ENCODE results near the gene SLC50A1.

Gene SLC50A1

DNA sequence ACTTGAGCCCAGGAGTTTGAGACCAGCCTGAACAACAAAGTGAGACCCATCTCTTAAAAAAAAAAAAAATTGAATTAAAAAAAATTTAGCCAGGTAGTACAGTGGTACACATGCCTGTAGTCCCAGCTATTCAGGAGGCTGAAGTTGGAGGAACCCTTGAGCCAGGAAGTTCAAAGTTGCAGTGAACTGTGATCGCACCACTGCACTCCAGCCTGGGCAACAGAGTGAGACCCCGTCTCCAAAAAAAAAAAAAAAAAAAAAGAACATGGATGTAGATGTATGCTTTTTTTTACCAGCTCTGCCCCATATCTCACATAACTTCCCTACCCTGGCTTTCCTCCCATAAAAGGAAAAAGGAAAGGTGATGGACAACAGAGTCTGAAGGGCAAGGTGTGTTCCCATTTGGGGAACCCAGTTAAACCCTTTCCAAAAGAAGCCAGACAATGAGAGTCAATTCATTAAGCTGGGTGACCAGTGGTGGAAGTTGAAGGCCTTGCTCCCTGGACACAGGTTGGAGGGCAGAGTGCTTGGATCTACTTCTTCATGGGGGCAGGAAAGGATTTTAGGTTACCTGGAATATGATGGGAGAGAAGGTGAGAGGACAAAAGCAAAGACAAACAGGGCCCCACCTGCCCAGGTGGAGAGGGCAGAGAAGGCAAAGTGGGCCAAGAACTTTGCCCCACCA, 34.6 kb downstream of the SLC50A1 start:
- DNase-seq (ENCODE audit: low read depth, low spot score), result no peak

DNA sequence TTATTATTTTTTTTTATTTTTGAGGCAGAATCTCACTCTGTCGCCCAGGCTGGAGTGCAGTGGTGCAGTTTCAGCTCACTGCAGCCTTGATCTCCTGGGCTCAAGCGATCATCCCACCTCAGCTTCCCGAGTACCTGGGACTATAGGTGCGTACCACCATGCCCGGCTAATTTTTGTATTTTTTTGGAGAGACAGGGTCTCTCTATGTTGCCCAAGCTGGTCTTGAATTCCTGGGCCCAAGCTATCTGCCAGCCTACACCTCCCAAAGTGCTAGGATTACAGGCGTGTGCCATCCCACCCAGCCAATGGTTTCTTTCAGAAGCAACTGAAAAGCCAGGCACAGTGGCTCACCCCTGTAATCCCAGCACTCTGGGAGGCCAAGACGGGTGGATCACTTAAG, 35.2 kb downstream of the SLC50A1 start:
- no peak for DNase-seq (ENCODE audit: low read depth, low spot score)

DNA sequence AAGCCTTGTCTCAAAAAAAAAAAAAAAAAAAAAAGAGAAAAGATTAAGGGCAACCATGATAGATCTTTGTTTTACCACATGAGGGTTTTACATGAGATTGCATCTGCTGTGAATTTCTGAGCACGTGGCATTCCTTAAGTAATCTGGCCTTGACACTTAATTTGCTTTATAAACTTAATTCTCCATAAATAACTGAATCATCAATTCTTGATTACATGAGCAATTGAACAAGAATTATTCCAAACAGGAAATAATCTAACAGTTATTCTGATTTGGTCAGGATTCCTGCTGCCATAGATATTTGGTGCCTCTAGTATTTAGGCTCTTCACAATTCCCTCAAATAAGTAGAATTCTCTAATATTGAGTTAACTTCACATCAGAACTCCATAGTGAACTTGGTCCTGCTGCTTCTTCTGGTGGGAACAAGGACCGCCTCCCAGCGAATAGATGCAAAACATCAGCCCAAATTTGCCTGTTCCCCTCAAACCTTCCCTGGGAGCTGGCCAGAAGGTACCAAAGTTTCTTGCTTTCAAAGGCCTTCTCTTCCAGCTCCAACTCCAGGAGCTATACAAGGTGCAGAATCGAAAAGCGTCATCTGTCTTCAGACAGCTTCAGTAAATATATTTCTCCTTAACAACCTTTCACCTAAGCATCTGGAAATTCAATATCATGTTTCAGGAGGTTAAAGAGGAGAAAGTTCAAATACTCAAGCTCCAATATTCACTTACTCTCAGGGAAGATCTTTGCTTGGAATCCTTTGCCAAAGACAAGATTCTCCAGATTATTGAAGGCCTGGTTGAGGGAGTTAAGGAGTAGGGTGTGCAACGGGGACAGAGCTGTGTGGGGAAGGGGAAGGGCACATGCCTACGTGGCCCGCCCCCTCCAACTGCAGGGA, 36.4 kb downstream of the SLC50A1 start:
- DNase-seq (ENCODE audit: low read depth, low spot score), result no peak

DNA sequence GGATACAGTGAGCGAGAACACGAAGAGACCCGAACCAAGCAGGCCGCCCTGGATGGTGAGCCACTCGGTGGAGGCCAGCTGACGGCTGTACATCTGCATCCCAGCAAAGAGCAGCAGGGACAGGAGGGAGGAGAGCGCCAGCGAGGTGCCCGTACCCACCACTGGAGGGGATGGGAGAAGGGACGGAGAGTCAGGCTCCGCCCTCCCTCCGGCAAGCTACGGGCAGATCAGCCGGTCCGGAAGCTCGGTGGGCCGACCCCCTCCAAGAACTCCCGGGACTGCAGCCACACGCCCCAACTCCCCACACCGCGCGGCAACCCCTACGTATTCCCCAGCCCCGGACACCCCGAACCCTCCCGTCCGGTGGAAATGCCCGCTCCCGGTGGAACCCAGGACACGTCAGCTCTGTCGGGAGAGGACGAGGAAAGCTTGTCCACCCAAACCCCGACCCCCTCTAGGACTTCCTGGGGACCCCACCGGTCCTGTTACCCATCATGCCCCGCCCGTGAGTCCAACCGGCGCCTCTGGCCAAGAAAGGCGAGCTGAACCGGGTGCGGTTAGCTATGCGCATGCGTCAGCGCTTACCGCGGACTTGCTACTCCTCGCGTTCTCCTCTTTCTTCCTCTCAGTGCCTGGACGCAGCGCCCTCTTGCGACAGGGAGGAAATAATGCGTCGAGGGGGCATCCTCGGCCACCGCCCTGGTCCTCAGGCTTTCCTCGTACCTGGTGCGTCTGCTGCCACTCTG, 37.3 kb downstream of the SLC50A1 start, which contains the start of gene KRTCAP2:
Gene KRTCAP2, minus strand, starts transcription at position 573 of the 746 bp plus-strand sequence. Its CDS starts 80 bp downstream, at position 493.
- DNase-seq (ENCODE audit: low read depth, low spot score), result peak; percentile 98

DNA sequence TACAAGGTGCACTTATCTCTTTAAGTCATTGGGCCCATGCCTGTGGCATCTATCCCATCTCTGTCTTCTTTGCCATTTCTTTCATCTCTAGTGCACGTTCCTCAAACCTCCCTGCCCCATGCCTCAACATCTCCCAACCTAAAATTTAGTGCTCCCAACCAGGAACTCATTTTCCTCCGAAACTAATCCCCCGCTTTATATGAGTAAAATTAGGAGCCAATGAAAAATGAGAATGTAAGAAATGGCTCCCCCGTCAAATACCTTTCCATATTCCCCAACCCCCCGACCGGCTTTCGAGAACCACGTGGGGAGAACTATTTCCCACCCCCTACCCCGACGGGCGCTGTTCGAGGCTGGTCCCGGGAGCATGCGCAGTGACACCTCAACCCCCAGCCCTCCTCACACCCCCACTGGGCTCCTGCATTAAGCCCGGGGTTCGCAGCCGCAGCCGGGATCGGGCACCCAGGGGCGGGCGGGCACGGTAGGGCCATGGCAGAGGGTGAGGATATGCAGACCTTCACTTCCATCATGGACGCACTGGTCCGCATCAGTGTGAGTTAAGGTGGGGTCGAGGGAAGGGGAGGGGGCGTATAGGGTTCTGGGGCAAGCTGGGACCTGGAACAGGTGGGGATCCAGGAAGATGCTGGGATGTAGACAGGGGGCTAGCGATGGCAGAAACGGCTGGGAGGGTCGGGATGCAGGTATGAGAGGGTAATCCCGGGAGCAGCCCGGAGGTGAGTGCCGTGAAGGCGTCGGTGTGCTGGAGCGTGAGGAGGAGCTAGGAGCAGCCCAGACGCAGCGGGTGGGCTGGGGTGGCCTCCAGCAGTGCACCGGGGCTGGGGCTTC, 38.0 kb downstream of the SLC50A1 start, which contains the start of gene TRIM46:
Gene TRIM46, plus strand, starts transcription at position 372 of the 846 bp plus-strand sequence. Its CDS starts 118 bp downstream, at position 490.
- peak; percentile 80 for DNase-seq (ENCODE audit: low read depth, low spot score)

DNA sequence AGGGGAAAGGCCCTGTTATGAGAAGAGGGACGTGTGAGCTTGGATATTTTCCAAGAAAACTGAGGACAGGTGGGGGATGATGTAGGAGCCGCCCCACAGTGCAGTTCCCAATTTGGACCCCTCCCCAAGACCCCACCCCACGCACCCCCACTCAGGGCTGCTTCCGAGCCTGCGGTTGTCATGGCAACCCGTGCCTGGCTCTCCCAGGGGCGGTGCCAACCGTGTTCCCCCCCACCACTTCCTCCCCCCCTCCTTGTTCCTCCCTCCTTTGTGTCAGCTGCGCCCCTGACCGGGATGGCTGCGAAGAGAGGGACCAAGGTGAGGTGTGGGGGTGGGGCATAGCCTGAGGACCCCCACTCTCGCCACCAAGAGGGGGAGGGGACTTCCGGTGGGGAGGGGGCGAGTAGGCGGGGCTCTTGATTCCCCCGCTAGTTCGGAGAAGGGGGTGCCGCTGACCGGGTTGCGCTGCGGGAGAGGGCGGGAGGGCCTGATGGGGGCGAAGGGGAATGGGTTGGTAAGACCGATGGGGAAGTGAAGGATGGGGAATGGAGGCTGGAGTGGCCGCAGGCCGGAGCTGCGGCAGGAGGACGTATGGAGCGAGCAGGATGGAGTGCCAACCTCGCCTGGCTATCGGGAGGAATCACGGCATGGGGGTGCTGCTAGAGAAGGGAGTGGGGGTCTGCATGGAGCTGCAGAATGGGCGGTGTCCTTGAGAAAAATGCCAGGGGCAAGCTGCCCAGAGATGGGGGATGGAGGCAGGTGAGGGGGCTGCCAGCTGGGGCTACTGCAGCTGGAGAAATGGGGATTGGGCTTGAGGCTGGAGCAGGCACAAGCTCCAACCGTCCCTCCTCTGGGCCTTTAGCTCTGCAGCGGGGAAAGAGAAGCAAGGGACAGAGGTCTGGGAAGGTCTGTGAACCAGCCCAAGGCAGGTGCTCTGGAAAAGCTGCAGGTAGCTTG, 39.0 kb downstream of the SLC50A1 start:
- peak; percentile 74 for DNase-seq (ENCODE audit: low read depth, low spot score)

DNA sequence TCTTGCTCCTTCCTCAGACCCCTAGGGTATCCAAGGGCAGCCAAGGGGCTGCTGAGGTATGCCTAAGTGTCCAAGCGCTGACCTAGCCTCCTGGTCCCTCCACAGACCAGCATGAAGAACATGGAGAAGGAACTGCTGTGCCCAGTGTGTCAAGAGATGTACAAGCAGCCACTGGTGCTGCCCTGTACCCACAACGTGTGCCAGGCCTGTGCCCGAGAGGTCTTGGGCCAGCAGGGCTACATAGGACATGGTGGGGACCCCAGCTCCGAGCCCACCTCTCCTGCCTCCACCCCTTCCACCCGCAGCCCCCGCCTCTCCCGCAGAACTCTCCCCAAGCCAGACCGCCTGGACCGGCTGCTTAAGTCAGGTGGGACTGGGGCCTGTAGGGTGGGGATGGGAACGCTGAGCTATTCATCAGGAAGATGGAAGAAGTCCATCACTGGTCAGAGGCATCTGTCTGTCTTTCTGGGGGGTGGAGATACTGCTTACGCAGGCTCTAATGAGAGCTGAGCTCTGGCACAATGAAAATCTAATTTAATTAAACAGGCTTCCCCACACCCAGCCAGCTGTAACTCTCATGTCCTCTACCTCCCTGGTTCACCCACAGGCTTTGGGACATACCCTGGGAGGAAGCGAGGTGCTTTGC, 39.8 kb downstream of the SLC50A1 start:
- DNase-seq (ENCODE audit: low read depth, low spot score), result no peak

DNA sequence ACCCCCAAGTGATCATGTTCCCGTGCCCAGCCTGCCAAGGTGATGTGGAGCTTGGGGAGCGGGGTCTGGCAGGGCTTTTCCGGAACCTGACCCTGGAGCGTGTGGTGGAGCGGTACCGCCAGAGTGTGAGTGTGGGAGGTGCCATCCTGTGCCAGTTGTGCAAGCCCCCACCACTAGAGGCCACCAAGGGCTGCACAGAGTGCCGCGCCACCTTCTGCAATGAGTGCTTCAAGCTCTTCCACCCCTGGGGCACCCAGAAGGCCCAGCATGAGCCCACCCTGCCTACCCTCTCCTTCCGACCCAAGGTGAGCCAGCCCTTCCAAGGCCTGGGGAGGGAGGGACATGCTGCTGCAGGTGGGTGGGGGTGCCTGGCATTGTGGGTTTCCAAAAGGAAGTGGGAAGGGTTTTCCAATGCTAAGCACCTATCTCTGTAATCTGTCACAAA, 40.3 kb downstream of the SLC50A1 start:
- peak; percentile 24 for DNase-seq (ENCODE audit: low read depth, low spot score)

DNA sequence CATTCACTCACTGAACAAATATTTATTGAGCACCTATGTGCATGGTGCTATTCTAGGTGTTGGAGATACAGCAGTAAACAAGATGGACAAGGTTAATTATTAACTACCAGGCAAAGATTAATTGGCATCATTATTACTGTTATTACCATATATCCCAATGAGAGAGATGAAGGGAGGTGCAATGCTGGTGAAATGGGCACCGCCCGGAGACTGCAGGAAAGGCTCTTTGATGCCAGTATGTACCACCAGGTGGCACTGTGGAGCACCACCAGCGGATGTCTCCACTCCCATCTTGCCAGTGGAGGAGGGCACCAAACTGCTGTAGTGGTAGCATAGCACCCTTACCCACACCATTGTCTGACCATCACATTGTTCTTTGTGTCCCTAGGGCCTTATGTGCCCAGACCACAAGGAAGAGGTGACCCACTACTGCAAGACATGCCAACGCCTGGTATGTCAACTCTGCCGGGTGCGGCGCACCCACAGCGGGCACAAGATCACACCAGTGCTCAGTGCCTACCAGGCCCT, 41.0 kb downstream of the SLC50A1 start:
- peak; percentile 88 for DNase-seq (ENCODE audit: low read depth, low spot score)

DNA sequence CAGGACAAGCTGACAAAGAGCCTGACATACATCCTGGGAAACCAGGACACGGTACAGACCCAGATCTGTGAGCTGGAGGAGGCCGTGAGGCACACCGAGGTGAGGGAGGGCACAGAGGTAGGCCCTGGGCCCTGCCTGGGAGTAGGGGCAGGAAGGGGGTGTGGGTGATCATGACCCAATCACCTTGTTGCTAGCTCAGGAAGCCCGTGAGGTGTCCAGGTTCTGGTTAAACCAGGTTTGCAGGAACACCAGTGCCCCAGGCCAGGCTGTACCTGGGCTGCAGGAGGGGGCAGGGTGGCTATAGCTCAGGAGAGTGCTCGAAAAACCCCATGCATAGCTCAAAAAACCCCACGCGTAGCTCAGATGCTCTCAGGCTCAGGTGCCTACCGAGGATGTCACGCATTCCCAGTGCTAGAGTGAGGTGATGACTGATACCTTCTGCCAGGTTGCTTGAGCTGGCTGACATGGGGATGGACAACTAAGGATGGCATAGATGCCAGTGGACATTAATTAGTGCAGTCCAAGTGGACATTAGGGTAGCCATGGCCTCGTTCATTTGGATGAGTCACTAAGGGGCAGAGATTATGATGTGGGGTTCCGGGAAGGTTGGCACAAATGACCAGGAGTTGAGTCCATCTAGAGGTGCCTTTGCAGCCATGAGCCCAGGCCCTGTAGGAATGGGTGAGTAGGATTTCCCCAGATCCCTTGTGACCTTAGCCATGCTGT, 41.7 kb downstream of the SLC50A1 start:
- DNase-seq (ENCODE audit: low read depth, low spot score), result no peak

DNA sequence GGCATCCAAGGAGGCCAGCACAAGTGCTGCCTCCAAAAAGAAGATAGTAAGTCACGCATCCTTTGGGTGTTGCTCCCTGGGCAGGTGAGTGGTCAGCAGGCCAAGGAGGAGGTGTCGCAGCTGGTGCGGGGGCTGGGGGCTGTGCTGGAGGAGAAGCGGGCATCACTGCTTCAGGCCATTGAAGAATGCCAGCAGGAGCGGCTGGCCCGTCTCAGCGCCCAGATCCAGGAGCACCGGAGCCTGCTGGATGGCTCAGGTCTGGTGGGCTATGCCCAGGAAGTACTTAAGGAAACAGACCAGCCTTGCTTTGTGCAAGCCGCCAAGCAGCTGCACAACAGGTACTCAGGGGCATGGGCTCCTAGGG, 42.2 kb downstream of the SLC50A1 start:
- DNase-seq (ENCODE audit: low read depth, low spot score), result no peak

DNA sequence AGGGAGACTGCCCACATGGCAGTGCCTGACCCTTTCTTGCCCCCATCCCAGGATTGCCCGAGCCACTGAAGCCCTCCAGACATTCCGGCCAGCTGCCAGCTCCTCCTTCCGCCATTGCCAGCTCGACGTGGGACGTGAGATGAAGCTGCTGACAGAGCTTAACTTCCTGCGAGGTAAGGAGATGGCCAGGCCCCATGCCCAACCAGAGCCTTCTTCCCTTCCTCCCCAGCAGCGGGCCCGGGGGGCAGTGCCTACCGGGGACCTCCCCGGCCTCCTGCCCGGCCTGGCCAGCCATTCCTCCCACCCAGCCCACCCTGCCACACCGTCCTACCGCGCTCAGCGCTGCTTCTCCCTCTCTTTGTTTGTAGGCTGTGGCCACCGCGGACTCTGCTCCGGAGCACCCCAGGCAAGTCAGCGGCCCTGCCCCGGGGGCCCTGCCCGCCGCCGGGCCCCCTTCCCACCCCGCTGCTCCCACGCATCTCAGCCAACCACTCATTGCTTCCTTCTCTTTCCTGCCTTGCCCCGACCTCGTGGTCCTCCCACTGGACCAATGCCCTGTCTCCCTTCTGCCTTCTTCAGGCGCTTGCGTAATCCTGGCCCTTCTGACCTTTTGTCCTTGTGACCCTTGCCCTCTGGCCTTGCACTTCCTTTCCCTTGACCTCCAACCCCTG, 42.9 kb downstream of the SLC50A1 start:
- no peak for DNase-seq (ENCODE audit: low read depth, low spot score)

DNA sequence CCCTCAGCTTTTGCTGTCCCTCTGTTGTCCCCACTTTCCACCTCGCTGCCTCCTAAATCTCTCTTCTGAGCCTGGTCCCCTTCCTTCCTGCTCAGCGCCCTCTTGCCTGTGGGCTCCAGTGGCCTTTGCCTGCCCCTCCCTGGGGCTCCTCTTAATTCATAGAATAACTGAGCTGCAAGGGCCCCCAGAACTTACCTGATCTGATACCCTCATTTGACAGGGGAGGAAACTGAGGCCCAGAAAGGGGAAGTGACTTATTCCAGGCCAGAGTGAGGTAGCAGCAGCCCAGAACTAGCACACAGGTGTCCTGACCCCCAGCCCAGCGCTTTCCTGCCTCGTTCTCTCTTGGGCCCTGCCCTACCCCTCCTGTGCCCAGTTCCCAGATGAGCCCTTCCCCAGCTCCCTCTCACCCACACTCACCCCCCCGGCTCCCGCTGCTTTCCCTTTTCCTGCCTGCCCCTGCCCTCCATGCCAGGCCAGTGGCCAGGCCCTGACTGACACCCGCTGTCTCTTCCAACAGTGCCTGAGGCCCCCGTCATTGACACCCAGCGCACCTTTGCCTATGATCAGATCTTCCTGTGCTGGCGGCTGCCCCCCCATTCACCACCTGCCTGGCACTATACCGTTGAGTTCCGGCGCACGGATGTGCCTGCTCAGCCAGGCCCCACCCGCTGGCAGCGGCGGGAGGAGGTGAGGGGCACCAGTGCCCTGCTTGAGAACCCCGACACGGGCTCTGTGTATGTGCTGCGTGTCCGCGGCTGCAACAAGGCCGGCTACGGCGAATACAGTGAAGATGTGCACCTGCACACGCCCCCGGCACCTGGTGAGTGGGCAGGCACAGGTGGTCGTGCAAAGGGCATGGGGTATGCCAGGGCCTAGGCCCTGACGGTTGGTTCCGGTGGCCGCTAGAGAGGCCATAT, 43.7 kb downstream of the SLC50A1 start:
- no peak for DNase-seq (ENCODE audit: low read depth, low spot score)

DNA sequence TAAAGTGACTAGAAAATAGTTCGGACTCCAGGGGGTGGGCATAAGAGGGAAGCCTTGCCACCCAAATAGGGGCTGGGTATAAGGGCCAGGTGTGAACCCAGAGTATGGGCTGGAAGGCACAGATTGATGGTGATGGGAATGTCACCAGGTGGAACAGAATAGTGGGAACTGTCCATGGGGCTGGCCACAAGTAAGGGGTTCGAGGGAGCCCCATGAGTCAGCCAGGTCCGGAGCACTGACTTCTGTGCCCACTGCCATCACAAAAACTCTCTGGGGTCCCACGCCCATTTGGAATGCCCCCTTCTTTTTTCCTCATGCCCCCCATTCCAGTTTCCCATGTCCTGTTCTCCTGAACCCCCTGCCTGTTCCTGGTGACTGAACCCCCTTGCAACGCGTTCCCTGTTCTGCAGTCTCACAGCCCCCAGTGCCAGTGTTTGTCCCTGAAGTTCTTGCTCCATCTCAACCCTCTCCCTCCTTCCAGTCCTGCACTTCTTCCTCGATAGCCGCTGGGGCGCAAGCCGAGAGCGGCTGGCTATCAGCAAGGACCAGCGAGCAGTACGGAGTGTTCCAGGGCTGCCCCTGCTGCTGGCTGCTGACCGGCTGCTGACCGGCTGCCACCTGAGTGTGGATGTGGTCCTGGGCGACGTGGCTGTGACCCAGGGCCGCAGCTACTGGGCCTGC, 45.9 kb downstream of the SLC50A1 start:
- no peak for DNase-seq (ENCODE audit: low read depth, low spot score)

DNA sequence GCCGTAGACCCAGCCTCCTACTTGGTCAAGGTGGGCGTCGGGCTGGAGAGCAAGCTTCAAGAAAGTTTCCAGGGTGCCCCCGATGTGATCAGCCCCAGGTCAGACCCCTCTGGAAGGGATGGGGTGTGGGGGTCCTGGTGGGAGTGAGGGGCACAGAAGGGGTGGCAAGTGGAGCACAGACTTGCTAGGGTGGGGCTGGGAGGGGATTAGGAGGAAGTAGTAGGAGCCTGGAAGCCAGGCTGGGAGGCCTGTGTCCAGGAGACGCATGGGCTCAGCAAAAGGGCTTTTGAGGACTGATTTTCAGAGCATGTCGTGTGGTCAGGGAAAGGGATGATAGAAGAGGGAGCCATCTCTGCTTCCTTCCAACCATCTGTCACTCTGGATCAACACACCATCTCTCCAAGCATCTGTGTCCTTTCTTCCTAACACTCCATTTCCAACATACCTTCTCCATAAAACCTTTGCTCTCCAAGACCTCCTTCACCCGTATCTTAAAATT, 46.4 kb downstream of the SLC50A1 start:
- DNase-seq (ENCODE audit: low read depth, low spot score), result no peak

DNA sequence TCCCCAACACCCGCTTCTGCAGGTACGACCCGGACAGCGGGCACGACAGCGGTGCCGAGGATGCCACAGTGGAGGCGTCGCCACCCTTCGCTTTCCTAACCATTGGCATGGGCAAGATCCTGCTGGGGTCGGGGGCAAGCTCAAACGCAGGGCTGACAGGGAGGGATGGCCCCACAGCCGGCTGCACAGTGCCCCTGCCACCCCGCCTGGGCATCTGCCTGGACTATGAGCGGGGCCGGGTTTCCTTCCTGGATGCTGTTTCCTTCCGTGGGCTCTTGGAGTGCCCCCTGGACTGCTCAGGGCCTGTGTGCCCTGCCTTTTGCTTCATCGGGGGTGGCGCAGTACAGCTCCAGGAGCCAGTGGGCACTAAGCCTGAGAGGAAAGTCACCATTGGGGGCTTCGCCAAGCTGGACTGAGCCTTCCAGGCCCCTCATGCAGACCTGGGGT, 48.1 kb downstream of the SLC50A1 start:
- DNase-seq (ENCODE audit: low read depth, low spot score), result no peak
